ENCODE results near the gene COG5. TPM values are rescaled to one million over a fixed set of nuclear protein-coding genes. Genes with fewer than 3 reads are reported as not detected.

Gene COG5
- total RNA-seq, 3 donors from 2014 or later = 35.2 to 61.2 (median 38.0) TPM

GRCh38 chr7:107579885-107580715 is 16.4 kb upstream of the COG5 start, which contains the start of gene BCAP29:
BCAP29 (plus strand) TSS chr7:107580246; CDS start chr7:107580773, 527 bp downstream.
- no peaks in the 10 kb centered on the region for H3K27me3 ChIP-seq
- no peaks in the 10 kb centered on the region for H3K36me3 ChIP-seq
- intact Hi-C loops (cut with DNase I; ENCODE audit: low total_unique reads) = loop anchor here (2.0 kb wide), 1 partner anchor 23 kb away; no protein-coding TSS in a partner anchor
- no peaks in the 10 kb centered on the region for H3K9me3 ChIP-seq
- TF ChIP-seq POLR2AphosphoS5 (IDR thresholded peaks at IDR 0.05) (peak in 2 of 3 donors; percentile 15 to 23), POLR2A (IDR thresholded peaks at IDR 0.05) (peak; percentile 11), CTCF (IDR thresholded peaks at IDR 0.05) (peak in 1 of 3 donors; percentile 44)
- peak; percentile 39 to 79 for DNase-seq (ENCODE audit: low spot score in 2 of 2)
- H3K4me3 ChIP-seq = peak within 1 kb of the TSS; percentile 69 to 84 (median 81)
- peak within 1 kb of the TSS; percentile 93 for H3K27ac ChIP-seq
- H3K4me1 ChIP-seq = peaks cover 0 to 6% of the 10 kb centered on the region in 2 donors

GRCh38 chr7:107579554-107579884 is 15.8 kb upstream of the COG5 start:
- intact Hi-C loops (cut with DNase I; ENCODE audit: low total_unique reads) = loop anchor here (2.0 kb wide), 1 partner anchor 23 kb away; no protein-coding TSS in a partner anchor
- Histone ChIP-seq H3K27ac (peak overlapping the region; percentile 93), H3K27me3 (no peaks in the 10 kb centered on the region), H3K36me3 (no peaks in the 10 kb centered on the region), H3K4me1 (peaks cover 0 to 6% of the 10 kb centered on the region in 2 donors), H3K4me3 (peak overlapping the region; percentile 69 to 84 (median 81)), H3K9me3 (no peaks in the 10 kb centered on the region)
- TF ChIP-seq POLR2A (IDR thresholded peaks at IDR 0.05) = no peak
- no peak for TF ChIP-seq CTCF (IDR thresholded peaks at IDR 0.05)
- TF ChIP-seq POLR2AphosphoS5 (IDR thresholded peaks at IDR 0.05) = no peak
- no peak for DNase-seq (ENCODE audit: low spot score in 2 of 2)

DNA sequence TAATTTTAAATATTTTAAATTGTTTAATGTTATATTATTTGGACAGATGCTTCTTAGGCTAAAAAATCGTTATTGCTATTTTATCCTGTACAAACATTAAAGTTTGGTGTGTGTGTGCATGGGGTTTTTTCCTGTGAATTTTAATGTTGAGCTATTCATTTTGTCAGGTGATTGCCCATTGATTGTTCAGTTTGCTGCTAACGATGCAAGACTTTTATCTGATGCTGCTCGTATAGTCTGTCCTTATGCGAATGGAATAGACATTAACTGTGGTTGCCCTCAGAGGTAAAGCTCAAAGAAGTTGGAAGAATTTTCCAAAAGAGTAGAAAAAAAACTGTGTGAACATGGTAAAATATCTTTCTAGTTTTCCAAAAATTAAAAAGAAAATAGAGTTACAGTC is 9.8 kb upstream of the COG5 start:
- Histone ChIP-seq H3K36me3 (peaks cover 3% of the 10 kb centered on the region), H3K27ac (no peak overlapping the region), H3K9me3 (no peaks in the 10 kb centered on the region), H3K4me3 (no peak overlapping the region), H3K27me3 (no peaks in the 10 kb centered on the region), H3K4me1 (no peaks in the 10 kb centered on the region)
- no peak for DNase-seq (ENCODE audit: low spot score in 2 of 2)
- intact Hi-C loops (cut with DNase I; ENCODE audit: low total_unique reads) = no loop called here
- no peak for TF ChIP-seq CTCF (IDR thresholded peaks at IDR 0.05)
- TF ChIP-seq POLR2A (IDR thresholded peaks at IDR 0.05) = no peak
- TF ChIP-seq POLR2AphosphoS5 (IDR thresholded peaks at IDR 0.05) = no peak

- intact Hi-C loops (cut with DNase I; ENCODE audit: low total_unique reads) = no loop called here
- TF ChIP-seq CTCF (IDR thresholded peaks at IDR 0.05) = no peak
- no peak for TF ChIP-seq POLR2AphosphoS5 (IDR thresholded peaks at IDR 0.05)
- no peak for TF ChIP-seq POLR2A (IDR thresholded peaks at IDR 0.05)
Measured at GRCh38 chr7:107570298-107570697, 6.6 kb upstream of the COG5 start.

More at GRCh38 chr7:107570298-107570697, 6.6 kb upstream of the COG5 start:
- no peaks in the 10 kb centered on the region for H3K4me1 ChIP-seq
- peaks cover 3% of the 10 kb centered on the region for H3K36me3 ChIP-seq
- H3K4me3 ChIP-seq = no peak overlapping the region
- no peaks in the 10 kb centered on the region for H3K9me3 ChIP-seq
- DNase-seq (ENCODE audit: low spot score in 2 of 2) = no peak
- H3K27me3 ChIP-seq = no peaks in the 10 kb centered on the region
- H3K27ac ChIP-seq = no peak overlapping the region

All from breast epithelium (tissue), 4 donors.